HS-27A (cell line): ENCODE data around the gene DHX34.
"Not testable (repeated sequence)": the region's sequence is repeated elsewhere in the genome, so short reads cannot be mapped to it uniquely, and the experiment has no call there.

Source experiments
- DNase-seq: peaks from one replicate; pipeline ENCODE4 v3.0.0-alpha.2; 2012; ENCODE audit warnings: low read depth, missing footprints

The DHX34 gene

GRCh38 chr19:47331490-47331889, 17.6 kb upstream of the DHX34 start:
- no peak for DNase-seq

- no peak for DNase-seq
Observed at GRCh38 chr19:47331931-47332547, 17.1 kb upstream of the DHX34 start, which contains the start of gene C5AR2. C5AR2 (plus strand) TSS chr19:47332175; CDS start chr19:47340800, 8,625 bp downstream.

- DNase-seq: not testable (repeated sequence)
Observed at GRCh38 chr19:47336765-47337718, 12.1 kb upstream of the DHX34 start.

- no peak for DNase-seq
Observed at GRCh38 chr19:47339196-47339880, 9.8 kb upstream of the DHX34 start.

GRCh38 chr19:47340477-47341208, 8.5 kb upstream of the DHX34 start:
- DNase-seq: no peak

GRCh38 chr19:47341734-47342133, 7.4 kb upstream of the DHX34 start:
- DNase-seq: no peak

GRCh38 chr19:47343194-47343802, 5.8 kb upstream of the DHX34 start:
- no peak for DNase-seq

- no peak for DNase-seq
Observed at GRCh38 chr19:47344425-47344824, 4.7 kb upstream of the DHX34 start.

GRCh38 chr19:47346024-47346423, 3.1 kb upstream of the DHX34 start:
- DNase-seq: not testable (repeated sequence)

- DNase-seq: no peak
Observed at GRCh38 chr19:47350630-47351029, 1.5 kb downstream of the DHX34 start.

- no peak for DNase-seq
Observed at GRCh38 chr19:47351548-47351947, 2.4 kb downstream of the DHX34 start.

- no peak for DNase-seq
Observed at GRCh38 chr19:47352095-47352494, 3.0 kb downstream of the DHX34 start.

- DNase-seq: no peak
Observed at GRCh38 chr19:47353307-47353712, 4.2 kb downstream of the DHX34 start.

GRCh38 chr19:47356900-47357299, 7.8 kb downstream of the DHX34 start:
- DNase-seq: no peak

GRCh38 chr19:47357788-47358680, 8.9 kb downstream of the DHX34 start:
- no peak for DNase-seq

GRCh38 chr19:47358936-47359335, 9.8 kb downstream of the DHX34 start:
- no peak for DNase-seq

GRCh38 chr19:47362321-47362720, 13.2 kb downstream of the DHX34 start:
- no peak for DNase-seq

- DNase-seq: no peak
Observed at GRCh38 chr19:47363758-47364531, 14.8 kb downstream of the DHX34 start.

- DNase-seq: not testable (repeated sequence)
Observed at GRCh38 chr19:47365455-47365854, 16.3 kb downstream of the DHX34 start.
